Neutrophil (primary cell): ENCODE measurements around the gene SGMS1.
"Not testable (repeated sequence)": the region's sequence is repeated elsewhere in the genome, so short reads cannot be mapped to it uniquely, and the experiment has no call there.

Source experiments
- H3K27ac ChIP-seq: fragments of 200-600 bp; sonication (generic); 2 replicates; pipeline ENCODE4 v1.5.1; 2016; ENCODE audit warnings: mild to moderate bottlenecking, moderate library complexity
- H3K27me3 ChIP-seq: fragments of 200-600 bp; sonication (generic); 2 replicates; pipeline ENCODE4 v1.6.0; 2016; ENCODE audit warnings: mild to moderate bottlenecking
- H3K36me3 ChIP-seq: fragments of 200-600 bp; sonication (generic); 2 replicates; pipeline ENCODE4 v1.5.1; 2017
- H3K4me1 ChIP-seq, 2 experiments: fragments of 200-600 bp in 1 of 2; sonication (generic) in 1 of 2; 1 replicate in 1 of 2; 2 replicates in 1 of 2; pipeline versions ENCODE4 v1.5.1 to v1.6.1; 2013 to 2016; ENCODE audit warnings: low read depth in 1 of 2, low read length in 1 of 2, mild to moderate bottlenecking in 1 of 2, moderate library complexity in 1 of 2; ENCODE audit not compliant: control insufficient read depth in 1 of 2, insufficient read depth in 1 of 2
- H3K4me3 ChIP-seq, 2 experiments: fragments of 200-600 bp in 1 of 2; sonication (generic) in 1 of 2; 1 replicate in 1 of 2; 2 replicates in 1 of 2; pipeline ENCODE4 v1.5.1; 2013 to 2016; ENCODE audit warnings: low read depth in 1 of 2, low read length in 1 of 2, mild to moderate bottlenecking in 1 of 2, moderate library complexity in 1 of 2
- H3K9me3 ChIP-seq: fragments of 200-600 bp; sonication (generic); 2 replicates; pipeline ENCODE4 v1.5.1; 2016
- TF ChIP-seq, protein P1 (sequence below): fragments of 200-600 bp; sonication (generic); IDR thresholded peaks from 2 replicates; pipeline ENCODE4 v1.5.1; 2016; ENCODE audit warnings: antibody characterized with exemption

The SGMS1 gene

GRCh38 chr10:50648935-50649227, 25.1 kb upstream of the SGMS1 start:
- Histone ChIP-seq H3K27ac (no peak overlapping the region), H3K4me1 (peaks cover 0 to 5% of the 10 kb centered on the region in 2 experiments), H3K9me3 (no peaks in the 10 kb centered on the region), H3K27me3 (peaks cover 7% of the 10 kb centered on the region), H3K36me3 (no peaks in the 10 kb centered on the region), H3K4me3 (no peak overlapping the region)
- TF ChIP-seq, protein P1, sequence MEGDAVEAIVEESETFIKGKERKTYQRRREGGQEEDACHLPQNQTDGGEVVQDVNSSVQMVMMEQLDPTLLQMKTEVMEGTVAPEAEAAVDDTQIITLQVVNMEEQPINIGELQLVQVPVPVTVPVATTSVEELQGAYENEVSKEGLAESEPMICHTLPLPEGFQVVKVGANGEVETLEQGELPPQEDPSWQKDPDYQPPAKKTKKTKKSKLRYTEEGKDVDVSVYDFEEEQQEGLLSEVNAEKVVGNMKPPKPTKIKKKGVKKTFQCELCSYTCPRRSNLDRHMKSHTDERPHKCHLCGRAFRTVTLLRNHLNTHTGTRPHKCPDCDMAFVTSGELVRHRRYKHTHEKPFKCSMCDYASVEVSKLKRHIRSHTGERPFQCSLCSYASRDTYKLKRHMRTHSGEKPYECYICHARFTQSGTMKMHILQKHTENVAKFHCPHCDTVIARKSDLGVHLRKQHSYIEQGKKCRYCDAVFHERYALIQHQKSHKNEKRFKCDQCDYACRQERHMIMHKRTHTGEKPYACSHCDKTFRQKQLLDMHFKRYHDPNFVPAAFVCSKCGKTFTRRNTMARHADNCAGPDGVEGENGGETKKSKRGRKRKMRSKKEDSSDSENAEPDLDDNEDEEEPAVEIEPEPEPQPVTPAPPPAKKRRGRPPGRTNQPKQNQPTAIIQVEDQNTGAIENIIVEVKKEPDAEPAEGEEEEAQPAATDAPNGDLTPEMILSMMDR = no peak

DNA sequence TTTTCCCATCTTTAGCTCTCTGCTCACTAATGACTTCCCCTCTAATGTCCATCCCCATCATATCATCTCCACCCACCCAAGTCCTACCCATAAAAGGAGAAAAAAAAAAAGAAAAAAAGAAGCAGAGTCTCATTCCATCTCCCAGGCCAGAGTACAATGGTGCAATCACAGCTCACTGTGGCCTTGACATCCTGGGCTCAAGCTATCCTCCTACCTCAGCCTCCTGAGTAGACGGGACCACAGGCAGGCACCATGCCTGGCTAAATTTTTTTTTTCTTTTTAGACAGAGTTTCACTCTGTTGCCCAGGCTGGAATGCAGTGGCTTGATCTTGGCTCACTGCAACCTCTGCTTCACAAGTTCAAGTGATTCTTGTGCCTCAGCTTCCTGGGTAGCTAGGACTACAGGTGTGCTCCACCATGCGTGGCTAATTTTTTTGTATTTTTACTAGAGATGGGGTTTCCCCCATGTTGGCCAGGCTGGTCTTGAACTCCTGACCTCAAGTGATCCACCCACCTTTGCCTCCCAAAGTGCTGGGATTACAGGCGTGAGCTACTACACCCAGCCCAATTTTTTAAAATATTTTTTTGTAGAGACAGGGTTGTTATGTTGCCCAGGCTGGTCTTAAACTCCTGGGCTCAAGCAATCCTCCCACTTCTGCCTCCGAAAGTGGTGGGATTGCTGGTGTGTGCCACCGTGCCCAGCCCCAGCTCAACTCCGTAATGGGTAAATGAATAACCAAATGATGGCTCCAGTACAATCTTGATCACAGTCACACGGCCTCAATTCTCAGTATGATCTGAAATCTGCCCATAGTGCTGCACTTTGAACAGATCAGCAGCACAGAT, 24.6 kb upstream of the SGMS1 start:
- Histone ChIP-seq H3K36me3 (no peaks in the 10 kb centered on the region), H3K9me3 (no peaks in the 10 kb centered on the region), H3K27ac (no peak overlapping the region), H3K4me1 (peaks cover 0 to 3% of the 10 kb centered on the region in 2 experiments), H3K4me3 (no peak overlapping the region), H3K27me3 (peaks cover 7% of the 10 kb centered on the region)
- TF ChIP-seq, protein P1 = no peak

DNA sequence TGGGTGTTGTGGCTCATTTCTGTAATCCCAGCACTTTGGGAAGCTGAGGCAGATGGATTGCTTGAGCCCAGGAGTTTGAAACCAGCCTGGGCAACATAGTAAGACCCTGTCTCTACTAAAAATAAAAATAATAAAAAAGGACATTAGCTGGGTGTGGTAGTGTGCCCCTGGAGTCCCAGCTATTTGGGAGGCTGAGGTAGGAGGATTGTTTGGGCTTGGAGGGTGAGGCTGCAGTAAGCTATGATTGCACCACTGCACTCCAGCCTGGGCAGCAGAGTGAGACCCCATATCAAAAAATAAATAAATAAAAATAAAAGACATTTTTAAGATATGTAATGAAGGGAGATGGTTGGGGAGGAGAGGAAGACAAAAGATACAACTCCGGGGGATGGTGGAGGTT, 23.6 kb upstream of the SGMS1 start:
- H3K4me1 ChIP-seq, H3K4me3 ChIP-seq, H3K9me3 ChIP-seq, H3K36me3 ChIP-seq, H3K27ac ChIP-seq, H3K27me3 ChIP-seq: not testable (repeated sequence)

GRCh38 chr10:50645236-50645635, 21.5 kb upstream of the SGMS1 start:
- peaks cover 7% of the 10 kb centered on the region for H3K27me3 ChIP-seq
- TF ChIP-seq, protein P1 = no peak

DNA sequence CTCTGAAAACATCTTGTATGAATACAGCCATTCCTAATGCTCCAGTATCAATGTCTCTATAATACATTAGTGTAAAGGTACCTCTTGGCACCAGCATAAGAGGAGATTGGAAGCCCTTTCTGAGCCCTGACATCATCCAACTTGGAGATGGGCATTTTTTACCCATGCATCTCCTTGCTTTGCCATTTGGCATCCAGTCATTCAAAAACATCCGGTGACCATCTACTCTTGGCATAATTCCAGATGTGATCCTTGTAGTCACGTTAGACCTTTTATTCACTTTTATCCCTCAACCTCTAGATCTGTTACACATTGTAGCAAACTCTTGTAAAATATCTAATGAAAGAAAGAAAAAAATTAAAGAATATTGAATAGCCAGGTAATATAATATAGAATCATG, 17.9 kb upstream of the SGMS1 start:
- Histone ChIP-seq H3K36me3 (no peaks in the 10 kb centered on the region), H3K27me3 (peaks cover 19% of the 10 kb centered on the region), H3K9me3 (no peaks in the 10 kb centered on the region), H3K27ac (no peak overlapping the region), H3K4me1 (no peaks in the 10 kb centered on the region), H3K4me3 (no peak overlapping the region)
- TF ChIP-seq, protein P1 = no peak

More at GRCh38 chr10:50645236-50645635, 21.5 kb upstream of the SGMS1 start:
- H3K36me3 ChIP-seq = no peaks in the 10 kb centered on the region
- no peaks in the 10 kb centered on the region for H3K4me1 ChIP-seq
- no peak overlapping the region for H3K27ac ChIP-seq
- H3K9me3 ChIP-seq = no peaks in the 10 kb centered on the region
- no peak overlapping the region for H3K4me3 ChIP-seq

DNA sequence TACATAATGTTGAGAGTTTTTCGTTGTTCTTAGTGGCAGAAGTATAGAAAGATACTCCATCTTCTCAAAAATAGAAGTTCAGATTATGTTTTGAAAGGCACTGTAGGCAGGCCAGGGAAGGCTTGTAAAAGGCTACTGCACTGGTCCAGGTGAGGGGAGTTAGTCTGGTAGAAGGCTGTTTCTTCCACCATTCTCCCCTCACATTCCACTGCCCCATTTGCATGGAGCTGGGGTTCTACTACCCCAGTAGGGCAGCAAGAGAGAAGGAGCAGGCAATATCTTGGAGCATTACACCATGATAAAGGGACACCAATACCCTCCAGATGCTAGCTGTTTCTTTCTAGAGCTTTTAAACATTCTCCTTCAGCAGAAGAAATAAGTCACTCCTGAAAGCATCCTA, 16.5 kb upstream of the SGMS1 start:
- Histone ChIP-seq H3K4me3 (no peak overlapping the region), H3K27me3 (peaks cover 32% of the 10 kb centered on the region), H3K4me1 (no peaks in the 10 kb centered on the region), H3K9me3 (no peaks in the 10 kb centered on the region), H3K36me3 (no peaks in the 10 kb centered on the region), H3K27ac (no peak overlapping the region)
- TF ChIP-seq, protein P1 = no peak
